Measurements from ENCODE around the gene ZNF800.

Gene ZNF800

DNA sequence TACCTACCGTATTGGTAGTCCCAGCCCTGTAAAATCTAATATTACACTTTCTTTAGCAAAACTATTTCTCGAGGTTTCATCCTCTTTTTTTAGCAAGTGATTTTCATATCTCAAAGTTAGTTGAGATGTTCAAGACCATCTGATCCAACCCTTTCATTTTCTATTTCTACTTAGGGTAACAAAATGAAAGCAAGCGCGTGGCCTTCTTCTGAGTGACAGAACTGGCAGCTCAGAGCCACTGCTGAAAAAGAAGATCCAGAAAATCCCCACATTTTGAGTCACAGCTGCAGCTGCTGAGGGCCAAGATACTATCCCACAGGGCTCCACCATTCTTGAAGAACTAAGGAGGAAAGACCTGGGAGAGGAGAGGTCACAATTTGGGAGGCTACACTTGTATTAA, 24.8 kb upstream of the ZNF800 start:
- Histone ChIP-seq H2AK5ac (ENCODE audit: low read depth, low read length) (no peak overlapping the region), H3K9ac (ENCODE audit: low read depth, low read length, poor library complexity) (no peak overlapping the region), H2BK120ac (ENCODE audit: low read depth, low read length) (no peak overlapping the region), H3K14ac (ENCODE audit: low read length) (no peak overlapping the region), H3K4me1 (ENCODE audit: control insufficient read depth in 2 of 2, insufficient read depth in 1 of 2, low read depth in 1 of 2, low read length in 2 of 2) (no peaks in the 10 kb centered on the region), H4K91ac (ENCODE audit: low read depth, low read length, poor library complexity) (no peak overlapping the region), H2BK15ac (ENCODE audit: low read length) (no peak overlapping the region), H3K23ac (ENCODE audit: low read depth, low read length, poor library complexity) (no peak overlapping the region), H3K27ac (replicated peaks; ENCODE audit: low read length) (no peak overlapping the region), H2BK12ac (ENCODE audit: low read length) (no peak overlapping the region), H3K4me2 (ENCODE audit: insufficient read depth, low read length, poor library complexity, severe bottlenecking) (no peak overlapping the region), H2AFZ (ENCODE audit: low read length) (no peak overlapping the region), H3K4ac (ENCODE audit: low read length) (no peak overlapping the region), H3K18ac (ENCODE audit: low read length) (no peak overlapping the region), H3K4me3 (ENCODE audit: low read length in 2 of 2) (no peak overlapping the region), H3K9me3 (replicated peaks in 1 of 2; ENCODE audit: control insufficient read depth in 2 of 2, insufficient read depth in 1 of 2, low read depth in 1 of 2, low read length in 2 of 2) (no peaks in the 10 kb centered on the region), H3K79me1 (ENCODE audit: low read depth, low read length) (no peaks in the 10 kb centered on the region), H4K8ac (ENCODE audit: low read depth, low read length) (no peak overlapping the region), H3K27me3 (ENCODE audit: control insufficient read depth in 3 of 3, insufficient read depth in 3 of 3, low read depth in 1 of 3, low read length in 3 of 3) (peaks cover 0 to 10% (median 0%) of the 10 kb centered on the region in 3 experiments), H3K36me3 (replicated peaks in 1 of 2; ENCODE audit: control insufficient read depth in 2 of 2, insufficient read depth in 2 of 2, low read length in 2 of 2) (no peaks in the 10 kb centered on the region), H2BK5ac (ENCODE audit: low read length) (no peak overlapping the region)
- no CpG with 5 or more reads among the region's 4 CpGs for WGBS, 2 donors (ENCODE audit: extremely low coverage in 2 of 2, insufficient read length in 2 of 2, insufficient replicate concordance in 1 of 2)
- no peak for DNase-seq (ENCODE audit: low spot score)

GRCh38 chr7:127415060-127415742, 22.7 kb upstream of the ZNF800 start:
- no peak overlapping the region for H2BK120ac ChIP-seq (ENCODE audit: low read depth, low read length)
- H3K9me3 ChIP-seq (replicated peaks in 1 of 2; ENCODE audit: control insufficient read depth in 2 of 2, insufficient read depth in 1 of 2, low read depth in 1 of 2, low read length in 2 of 2) = no peaks in the 10 kb centered on the region
- no peak overlapping the region for H3K9ac ChIP-seq (ENCODE audit: low read depth, low read length, poor library complexity)
- WGBS, 2 donors (ENCODE audit: extremely low coverage in 2 of 2, insufficient read length in 2 of 2, insufficient replicate concordance in 1 of 2) = no CpG with 5 or more reads among the region's 4 CpGs
- no peak overlapping the region for H3K4ac ChIP-seq (ENCODE audit: low read length)
- no peak overlapping the region for H4K8ac ChIP-seq (ENCODE audit: low read depth, low read length)
- H3K14ac ChIP-seq (ENCODE audit: low read length) = no peak overlapping the region
- H3K23ac ChIP-seq (ENCODE audit: low read depth, low read length, poor library complexity) = no peak overlapping the region
- no peaks in the 10 kb centered on the region for H3K36me3 ChIP-seq (replicated peaks in 1 of 2; ENCODE audit: control insufficient read depth in 2 of 2, insufficient read depth in 2 of 2, low read length in 2 of 2)
- no peak overlapping the region for H2AK5ac ChIP-seq (ENCODE audit: low read depth, low read length)
- H4K91ac ChIP-seq (ENCODE audit: low read depth, low read length, poor library complexity) = no peak overlapping the region
- H3K27ac ChIP-seq (replicated peaks; ENCODE audit: low read length) = no peak overlapping the region
- peaks cover 0 to 6% (median 0%) of the 10 kb centered on the region in 3 experiments for H3K27me3 ChIP-seq (ENCODE audit: control insufficient read depth in 3 of 3, insufficient read depth in 3 of 3, low read depth in 1 of 3, low read length in 3 of 3)
- H2BK5ac ChIP-seq (ENCODE audit: low read length) = no peak overlapping the region
- H3K79me1 ChIP-seq (ENCODE audit: low read depth, low read length) = no peaks in the 10 kb centered on the region
- H2AFZ ChIP-seq (ENCODE audit: low read length) = no peak overlapping the region
- H3K4me3 ChIP-seq (ENCODE audit: low read length in 2 of 2) = no peak overlapping the region
- H2BK15ac ChIP-seq (ENCODE audit: low read length) = no peak overlapping the region
- no peak overlapping the region for H3K4me2 ChIP-seq (ENCODE audit: insufficient read depth, low read length, poor library complexity, severe bottlenecking)
- no peaks in the 10 kb centered on the region for H3K4me1 ChIP-seq (ENCODE audit: control insufficient read depth in 2 of 2, insufficient read depth in 1 of 2, low read depth in 1 of 2, low read length in 2 of 2)
- no peak for DNase-seq (ENCODE audit: low spot score)
- no peak overlapping the region for H2BK12ac ChIP-seq (ENCODE audit: low read length)
- H3K18ac ChIP-seq (ENCODE audit: low read length) = no peak overlapping the region

DNA sequence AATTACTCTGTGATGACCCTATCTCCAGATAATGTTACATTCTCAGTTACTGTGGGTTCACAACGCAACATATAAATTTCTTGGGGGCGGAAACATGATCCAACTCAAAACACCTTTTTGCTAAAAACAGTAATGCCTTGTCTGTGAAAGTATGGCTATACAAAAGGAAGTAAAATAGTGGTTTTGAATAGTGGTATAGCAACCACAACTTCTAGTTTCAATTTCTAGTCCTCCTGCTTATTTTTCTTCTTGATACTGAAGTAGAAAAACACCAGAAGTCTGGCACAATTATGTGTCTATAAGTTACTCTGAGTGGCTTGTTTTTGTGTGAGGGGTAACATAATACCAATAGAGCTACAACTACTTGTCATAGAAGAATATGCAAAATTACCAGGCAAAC, 21.5 kb upstream of the ZNF800 start:
- no peak overlapping the region for H2AK5ac ChIP-seq (ENCODE audit: low read depth, low read length)
- no peak overlapping the region for H3K4me2 ChIP-seq (ENCODE audit: insufficient read depth, low read length, poor library complexity, severe bottlenecking)
- H3K4ac ChIP-seq (ENCODE audit: low read length) = no peak overlapping the region
- H3K23ac ChIP-seq (ENCODE audit: low read depth, low read length, poor library complexity) = no peak overlapping the region
- H3K4me1 ChIP-seq (ENCODE audit: control insufficient read depth in 2 of 2, insufficient read depth in 1 of 2, low read depth in 1 of 2, low read length in 2 of 2) = no peaks in the 10 kb centered on the region
- H3K27ac ChIP-seq (replicated peaks; ENCODE audit: low read length) = no peak overlapping the region
- no peaks in the 10 kb centered on the region for H3K79me1 ChIP-seq (ENCODE audit: low read depth, low read length)
- no peak overlapping the region for H2AFZ ChIP-seq (ENCODE audit: low read length)
- H2BK5ac ChIP-seq (ENCODE audit: low read length) = no peak overlapping the region
- H3K9me3 ChIP-seq (replicated peaks in 1 of 2; ENCODE audit: control insufficient read depth in 2 of 2, insufficient read depth in 1 of 2, low read depth in 1 of 2, low read length in 2 of 2) = no peaks in the 10 kb centered on the region
- H4K8ac ChIP-seq (ENCODE audit: low read depth, low read length) = no peak overlapping the region
- DNase-seq (ENCODE audit: low spot score) = no peak
- no CpG with 5 or more reads among the region's 2 CpGs for WGBS, 2 donors (ENCODE audit: extremely low coverage in 2 of 2, insufficient read length in 2 of 2, insufficient replicate concordance in 1 of 2)
- no peak overlapping the region for H3K4me3 ChIP-seq (ENCODE audit: low read length in 2 of 2)
- H3K18ac ChIP-seq (ENCODE audit: low read length) = no peak overlapping the region
- no peak overlapping the region for H3K14ac ChIP-seq (ENCODE audit: low read length)
- no peak overlapping the region for H2BK12ac ChIP-seq (ENCODE audit: low read length)
- H4K91ac ChIP-seq (ENCODE audit: low read depth, low read length, poor library complexity) = no peak overlapping the region
- no peaks in the 10 kb centered on the region for H3K36me3 ChIP-seq (replicated peaks in 1 of 2; ENCODE audit: control insufficient read depth in 2 of 2, insufficient read depth in 2 of 2, low read length in 2 of 2)
- H3K27me3 ChIP-seq (ENCODE audit: control insufficient read depth in 3 of 3, insufficient read depth in 3 of 3, low read depth in 1 of 3, low read length in 3 of 3) = peaks cover 0 to 6% (median 0%) of the 10 kb centered on the region in 3 experiments
- H3K9ac ChIP-seq (ENCODE audit: low read depth, low read length, poor library complexity) = no peak overlapping the region
- H2BK15ac ChIP-seq (ENCODE audit: low read length) = no peak overlapping the region
- no peak overlapping the region for H2BK120ac ChIP-seq (ENCODE audit: low read depth, low read length)

DNA sequence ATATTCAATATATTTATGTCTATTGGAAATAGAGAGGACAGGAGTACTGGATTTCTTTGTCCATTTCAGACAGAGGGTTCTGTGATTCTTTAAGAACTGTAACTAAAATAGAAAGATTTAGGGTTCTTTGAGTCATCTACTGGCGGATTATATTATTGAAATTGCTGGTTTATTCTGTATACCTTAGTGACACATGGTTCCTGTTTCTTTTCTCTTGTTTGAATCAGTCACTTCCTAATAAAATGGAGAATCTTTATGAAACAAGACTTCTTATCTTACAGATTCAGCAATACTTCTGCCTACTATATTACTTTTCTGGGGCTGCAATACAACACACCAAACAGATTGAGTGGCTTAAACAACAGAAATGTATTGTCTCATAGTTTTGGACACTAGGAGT, 20.8 kb upstream of the ZNF800 start:
- H2BK5ac ChIP-seq (ENCODE audit: low read length) = no peak overlapping the region
- no peak overlapping the region for H3K4me3 ChIP-seq (ENCODE audit: low read length in 2 of 2)
- no peak overlapping the region for H3K27ac ChIP-seq (replicated peaks; ENCODE audit: low read length)
- no peak overlapping the region for H2BK12ac ChIP-seq (ENCODE audit: low read length)
- no peak overlapping the region for H2AFZ ChIP-seq (ENCODE audit: low read length)
- no CpG with 5 or more reads among the region's 1 CpG for WGBS, 2 donors (ENCODE audit: extremely low coverage in 2 of 2, insufficient read length in 2 of 2, insufficient replicate concordance in 1 of 2)
- DNase-seq (ENCODE audit: low spot score) = no peak
- no peak overlapping the region for H4K91ac ChIP-seq (ENCODE audit: low read depth, low read length, poor library complexity)
- H2BK15ac ChIP-seq (ENCODE audit: low read length) = no peak overlapping the region
- H2AK5ac ChIP-seq (ENCODE audit: low read depth, low read length) = no peak overlapping the region
- H3K23ac ChIP-seq (ENCODE audit: low read depth, low read length, poor library complexity) = no peak overlapping the region
- no peak overlapping the region for H4K8ac ChIP-seq (ENCODE audit: low read depth, low read length)
- no peaks in the 10 kb centered on the region for H3K9me3 ChIP-seq (replicated peaks in 1 of 2; ENCODE audit: control insufficient read depth in 2 of 2, insufficient read depth in 1 of 2, low read depth in 1 of 2, low read length in 2 of 2)
- no peak overlapping the region for H3K4ac ChIP-seq (ENCODE audit: low read length)
- peaks cover 0 to 6% (median 0%) of the 10 kb centered on the region in 3 experiments for H3K27me3 ChIP-seq (ENCODE audit: control insufficient read depth in 3 of 3, insufficient read depth in 3 of 3, low read depth in 1 of 3, low read length in 3 of 3)
- H3K4me1 ChIP-seq (ENCODE audit: control insufficient read depth in 2 of 2, insufficient read depth in 1 of 2, low read depth in 1 of 2, low read length in 2 of 2) = no peaks in the 10 kb centered on the region
- H3K79me1 ChIP-seq (ENCODE audit: low read depth, low read length) = no peaks in the 10 kb centered on the region
- no peak overlapping the region for H2BK120ac ChIP-seq (ENCODE audit: low read depth, low read length)
- no peak overlapping the region for H3K4me2 ChIP-seq (ENCODE audit: insufficient read depth, low read length, poor library complexity, severe bottlenecking)
- H3K14ac ChIP-seq (ENCODE audit: low read length) = no peak overlapping the region
- no peaks in the 10 kb centered on the region for H3K36me3 ChIP-seq (replicated peaks in 1 of 2; ENCODE audit: control insufficient read depth in 2 of 2, insufficient read depth in 2 of 2, low read length in 2 of 2)
- no peak overlapping the region for H3K9ac ChIP-seq (ENCODE audit: low read depth, low read length, poor library complexity)
- no peak overlapping the region for H3K18ac ChIP-seq (ENCODE audit: low read length)
